Measurements from ENCODE around the gene HNRNPLL. TPM values are rescaled to one million over a fixed set of nuclear protein-coding genes. Genes with fewer than 3 reads are reported as not detected.

The HNRNPLL gene
- total RNA-seq, 1 experiment from 2014 or later, result 43.2 TPM

- CTCF ChIA-PET, result no interaction called here
- Histone ChIP-seq H3K4me1 (ENCODE audit: control insufficient read depth in 1 of 2, insufficient read depth in 2 of 2, low read length in 2 of 2) (no peaks in the 10 kb centered on the region), H3K9me2 (ENCODE audit: insufficient read depth) (no peaks in the 10 kb centered on the region), H4K20me1 (ENCODE audit: insufficient read depth) (no peaks in the 10 kb centered on the region), H3K4me3 (replicated peaks in 1 of 2; ENCODE audit: low read depth in 1 of 2, low read length in 2 of 2) (no peak overlapping the region), H3K27ac (ENCODE audit: low read depth, low read length) (no peak overlapping the region), H3K36me3 (ENCODE audit: control insufficient read depth in 1 of 2, insufficient read depth in 2 of 2, low read length in 2 of 2) (no peaks in the 10 kb centered on the region), H3K9ac (ENCODE audit: low read length) (no peak overlapping the region), H3K27me3 (ENCODE audit: insufficient read depth, low read length) (no peaks in the 10 kb centered on the region), H3K79me2 (ENCODE audit: insufficient read depth, low read length) (no peaks in the 10 kb centered on the region), H2AFZ (ENCODE audit: low read depth, low read length, poor library complexity, severe bottlenecking) (no peak overlapping the region), H3K4me2 (ENCODE audit: low read length) (no peak overlapping the region), H3K9me3 (ENCODE audit: control insufficient read depth in 1 of 2, insufficient read depth in 1 of 2, low read depth in 1 of 2, low read length in 2 of 2) (no peaks in the 10 kb centered on the region)
- intact Hi-C loops (cut with micrococcal nuclease), result no loop called here
- DNase-seq (ENCODE audit: low read depth, low spot score), result no peak
- RAD21 ChIA-PET (ENCODE audit: low non-redundant PET in 1 of 2, low total read pairs in 2 of 2, uncharacterized antibody in 2 of 2, unreplicated experiment in 2 of 2), result no interaction called here
- no TSS peak for BruUV-seq (replicated peaks)
- TF ChIP-seq ELF1 (IDR thresholded peaks at IDR 0.05; ENCODE audit: borderline replicate concordance, low read depth) (no peak), EZH2phosphoT487 (IDR thresholded peaks at IDR 0.05; ENCODE audit: borderline replicate concordance) (no peak), TCF7L2 (IDR thresholded peaks at IDR 0.05; ENCODE audit: borderline replicate concordance, extremely low read depth, insufficient read depth, insufficient read length) (no peak), RAD21 (IDR thresholded peaks at IDR 0.05; ENCODE audit: low read depth) (no peak), SRF (IDR thresholded peaks at IDR 0.05; ENCODE audit: low read depth) (no peak), SP1 (IDR thresholded peaks at IDR 0.05; ENCODE audit: low read depth) (no peak), ZFX (IDR thresholded peaks at IDR 0.05) (no peak), JUND (IDR thresholded peaks at IDR 0.05) (no peak), POLR2A (IDR thresholded peaks at IDR 0.05; ENCODE audit: borderline replicate concordance, extremely low read depth, insufficient read depth, insufficient read length) (no peak), YY1 (IDR thresholded peaks at IDR 0.05; ENCODE audit: extremely low read depth, insufficient replicate concordance, low read depth, low read length) (no peak), ZNF274 (IDR thresholded peaks at IDR 0.05; ENCODE audit: low read depth, low read length) (no peak), EZH2 (IDR thresholded peaks at IDR 0.05) (no peak), REST (IDR thresholded peaks at IDR 0.05; ENCODE audit: low read depth) (no peak), SIN3A (IDR thresholded peaks at IDR 0.05; ENCODE audit: low read depth) (no peak)
- POLR2A ChIA-PET, result interaction anchor here (1.0 kb wide), 1 partner anchor 8 kb away, joined by 3 read pairs; no protein-coding TSS in a partner anchor
- ATAC-seq, result no peak
These were observed 32.0 kb upstream of the HNRNPLL start for GRCh38 chr2:38634684-38635083.
